H9 (cell line): ENCODE measurements around the gene ASH1L. TPM values are rescaled to one million over a fixed set of nuclear protein-coding genes. Genes with fewer than 3 reads are reported as not detected.

Experiments
- DNase-seq: peaks from one replicate; pipeline ENCODE4 v3.0.0-alpha.2; 2017
- H2AFZ ChIP-seq: one replicate; pipeline ENCODE4 v1.6.1; 2013; ENCODE audit warnings: mild to moderate bottlenecking, low read length, control low read depth, moderate library complexity
- H2AK5ac ChIP-seq: 2 replicates; pipeline ENCODE4 v1.6.1; 2013; ENCODE audit warnings: low read length, control low read depth, mixed read lengths; ENCODE audit not compliant: insufficient read length
- H2BK120ac ChIP-seq: one replicate; pipeline ENCODE4 v1.6.1; 2013; ENCODE audit warnings: low read depth, mild to moderate bottlenecking, low read length, control low read depth, inconsistent platforms; ENCODE audit not compliant: poor library complexity, severe bottlenecking
- H2BK12ac ChIP-seq: 2 replicates; pipeline ENCODE4 v1.6.1; 2013; ENCODE audit warnings: low read length, control low read depth, mixed read lengths, low read depth; ENCODE audit not compliant: insufficient read length
- H2BK15ac ChIP-seq: 2 replicates; pipeline ENCODE4 v1.6.1; 2013; ENCODE audit warnings: low read depth, low read length, control low read depth
- H2BK20ac ChIP-seq: one replicate; pipeline ENCODE4 v1.6.1; 2013; ENCODE audit warnings: low read depth, mild to moderate bottlenecking, low read length, control low read depth, inconsistent platforms; ENCODE audit not compliant: poor library complexity, severe bottlenecking
- H2BK5ac ChIP-seq: 2 replicates; pipeline ENCODE4 v1.6.1; 2013; ENCODE audit warnings: low read length, control low read depth, mixed read lengths; ENCODE audit not compliant: insufficient read length
- H3K14ac ChIP-seq: 2 replicates; pipeline ENCODE4 v1.6.1; 2013; ENCODE audit warnings: low read length, control low read depth; ENCODE audit not compliant: insufficient read depth
- H3K18ac ChIP-seq: 2 replicates; pipeline ENCODE4 v1.6.1; 2013; ENCODE audit warnings: low read depth, mild to moderate bottlenecking, mixed read lengths, low read length, control low read depth; ENCODE audit not compliant: insufficient read length
- H3K23ac ChIP-seq: 2 replicates; pipeline ENCODE4 v1.6.1; 2013; ENCODE audit warnings: low read length, control low read depth, mixed read lengths, low read depth; ENCODE audit not compliant: insufficient read length
- H3K23me2 ChIP-seq: 2 replicates; pipeline ENCODE4 v1.6.1; 2013; ENCODE audit warnings: low read depth, mild to moderate bottlenecking, mixed read lengths, low read length, control low read depth; ENCODE audit not compliant: insufficient read length, poor library complexity, severe bottlenecking
- H3K27ac ChIP-seq: 2 replicates; pipeline ENCODE4 v1.5.1; 2013; ENCODE audit warnings: low read length, control low read depth, mixed read lengths, low read depth; ENCODE audit not compliant: insufficient read length
- H3K27me3 ChIP-seq: 2 replicates; pipeline ENCODE4 v1.6.1; 2013; ENCODE audit warnings: low read length, control low read depth, inconsistent platforms; ENCODE audit not compliant: insufficient read depth
- H3K4ac ChIP-seq: 2 replicates; pipeline ENCODE4 v1.6.1; 2013; ENCODE audit warnings: low read depth, mild to moderate bottlenecking, control low read depth, inconsistent platforms, low read length, moderate library complexity
- H3K4me1 ChIP-seq: 2 replicates; pipeline ENCODE4 v1.6.1; 2013; ENCODE audit warnings: low read length, control low read depth, inconsistent platforms; ENCODE audit not compliant: insufficient read depth
- H3K4me2 ChIP-seq: 2 replicates; pipeline ENCODE4 v1.6.1; 2013; ENCODE audit warnings: low read length, control low read depth, mixed read lengths; ENCODE audit not compliant: insufficient read length, insufficient read depth
- H3K56ac ChIP-seq: 2 replicates; pipeline ENCODE4 v1.6.1; 2013; ENCODE audit warnings: low read depth, mild to moderate bottlenecking, mixed read lengths, low read length, control low read depth; ENCODE audit not compliant: insufficient read length
- H3K79me1 ChIP-seq: 2 replicates; pipeline ENCODE4 v1.6.1; 2013; ENCODE audit warnings: low read depth, mild to moderate bottlenecking, moderate library complexity, low read length, control low read depth, inconsistent platforms; ENCODE audit not compliant: insufficient read depth, poor library complexity, severe bottlenecking
- H3K79me2 ChIP-seq: 2 replicates; pipeline ENCODE4 v1.6.1; 2013; ENCODE audit warnings: low read length, control low read depth, inconsistent platforms; ENCODE audit not compliant: insufficient read depth
- H3K9ac ChIP-seq: 2 replicates; pipeline ENCODE4 v1.6.1; 2013; ENCODE audit warnings: low read length, control low read depth, mixed read lengths; ENCODE audit not compliant: insufficient read length; ENCODE audit errors: extremely low read depth
- H3K9me3 ChIP-seq: one replicate; pipeline ENCODE4 v1.6.1; 2013; ENCODE audit warnings: low read depth, low read length, inconsistent platforms; ENCODE audit not compliant: control insufficient read depth
- H3T11ph ChIP-seq: one replicate; pipeline ENCODE4 v1.6.1; 2013; ENCODE audit warnings: mild to moderate bottlenecking, low read length, control low read depth, inconsistent platforms
- H4K20me1 ChIP-seq: one replicate; pipeline ENCODE4 v1.6.1; 2013; ENCODE audit not compliant: control insufficient read depth, insufficient read length, insufficient read depth
- H4K5ac ChIP-seq: 2 replicates; pipeline ENCODE4 v1.6.1; 2013; ENCODE audit warnings: low read depth, mild to moderate bottlenecking, mixed read lengths, low read length, control low read depth; ENCODE audit not compliant: insufficient read length
- H4K8ac ChIP-seq: replicated peaks from 2 replicates; pipeline ENCODE4 v1.6.1; 2013; ENCODE audit warnings: low read length, control low read depth, mixed read lengths, low read depth; ENCODE audit not compliant: insufficient read length
- H4K91ac ChIP-seq: 2 replicates; pipeline ENCODE4 v1.6.1; 2013; ENCODE audit warnings: low read depth, mild to moderate bottlenecking, moderate library complexity, mixed read lengths, low read length, control low read depth; ENCODE audit not compliant: insufficient read length
- H3K27ac Mint-ChIP-seq, 3 experiments: 2 replicates in 2 of 3; 3 replicates in 1 of 3; pipeline ENCODE4 v1.8.0; 2020 to 2021; ENCODE audit warnings: mixed read lengths in 3 of 3, mild to moderate bottlenecking in 1 of 3, moderate library complexity in 1 of 3
- H3K27me3 Mint-ChIP-seq: 2 replicates; pipeline ENCODE4 v1.8.0; 2021; ENCODE audit warnings: low read depth, mild to moderate bottlenecking, moderate library complexity, mixed read lengths
- H3K36me3 Mint-ChIP-seq, 3 experiments: 2 replicates in 2 of 3; 3 replicates in 1 of 3; pipeline ENCODE4 v1.8.0; 2020 to 2021; ENCODE audit warnings: low read depth in 3 of 3, mixed read lengths in 3 of 3; ENCODE audit not compliant: insufficient read depth in 1 of 3
- H3K4me1 Mint-ChIP-seq, 2 experiments: 2 replicates each; pipeline ENCODE4 v1.8.0; 2020; ENCODE audit warnings: mixed read lengths in 2 of 2
- H3K4me3 Mint-ChIP-seq, 2 experiments: 2 replicates in 1 of 2; 3 replicates in 1 of 2; pipeline ENCODE4 v1.8.0; 2020 to 2021; ENCODE audit warnings: mild to moderate bottlenecking in 2 of 2, mixed read lengths in 2 of 2, moderate library complexity in 1 of 2
- H3K9me3 Mint-ChIP-seq, 2 experiments: 2 replicates in 1 of 2; 3 replicates in 1 of 2; pipeline ENCODE4 v1.8.0; 2020; ENCODE audit warnings: mild to moderate bottlenecking in 2 of 2, mixed read lengths in 2 of 2, moderate library complexity in 1 of 2
- CTCF ChIP-seq: fragments of 200-600 bp; sonication (generic); conservative IDR thresholded peaks from 3 replicates; pipeline ENCODE4 v1.8.0; 2021; ENCODE audit warnings: antibody characterized with exemption, mild to moderate bottlenecking
- WGBS: extraction: QIAGEN DNeasy Blood & Tissue Kit; methylation state at CpG from one replicate; pipeline ENCODE4 v1.1.7; 2013; ENCODE audit warnings: missing lambda C conversion rate, low lambda C conversion rate, mixed read lengths; ENCODE audit not compliant: insufficient read length; ENCODE audit errors: extremely low coverage; 5-methylcytosine and 5-hydroxymethylcytosine counted together
- total RNA-seq: library from RNA; stranded (reverse); gene quantifications from 2 replicates; pipeline ENCODE4 v1.2.1, GENCODE V29; 2021

ASH1L gene
- total RNA-seq, 1 experiment from 2014 or later = 32.8 TPM

- Histone ChIP-seq H2BK15ac (no peak overlapping the region), H3K9me3 (peaks cover 15% of the 10 kb centered on the region), H2BK120ac (no peak overlapping the region), H4K8ac (no peak overlapping the region), H3K4me1 (no peaks in the 10 kb centered on the region), H3K79me2 (no peaks in the 10 kb centered on the region; the same call in 1 of the 2 replicates), H3K14ac (no peak overlapping the region), H2BK20ac (no peak overlapping the region), H4K5ac (no peak overlapping the region), H3K27ac (no peak overlapping the region), H2BK12ac (no peak overlapping the region), H3K18ac (no peak overlapping the region), H3K79me1 (no peaks in the 10 kb centered on the region), H2AK5ac (no peak overlapping the region), H3K23me2 (no peaks in the 10 kb centered on the region), H3K9ac (no peak overlapping the region), H4K20me1 (no peaks in the 10 kb centered on the region), H3K4me2 (no peak overlapping the region), H3K23ac (no peak overlapping the region), H4K91ac (no peak overlapping the region), H3T11ph (no peak overlapping the region), H3K27me3 (no peaks in the 10 kb centered on the region), H3K4ac (no peak overlapping the region), H2AFZ (no peak overlapping the region), H3K56ac (no peak overlapping the region), H2BK5ac (no peak overlapping the region)
- Mint-ChIP-seq H3K4me3 (no peak overlapping the region), H3K36me3 (peaks cover 35 to 40% (median 37%) of the 10 kb centered on the region in 3 experiments), H3K9me3 (peaks cover 19 to 22% of the 10 kb centered on the region in 2 experiments), H3K27ac (no peak overlapping the region), H3K27me3 (no peaks in the 10 kb centered on the region), H3K4me1 (no peaks in the 10 kb centered on the region)
- WGBS = no CpG with 5 or more reads among the region's 3 CpGs
- TF ChIP-seq CTCF = no peak
- DNase-seq = no peak
Observed at GRCh38 chr1:155471026-155471425, 91.6 kb downstream of the ASH1L start.
